CD14-positive monocyte (primary cell): ENCODE measurements around the gene HSF4. TPM values are rescaled to one million over a fixed set of nuclear protein-coding genes. Genes with fewer than 3 reads are reported as not detected.
A peak's percentile ranks its signal among the peaks of the same experiment; 100 is the strongest.

Experiments
- DNase-seq, 3 donors: peaks; one replicate each; pipeline ENCODE4 v3.0.0-alpha.2; 2011 to 2022
- H2AFZ ChIP-seq: 2 replicates; pipeline ENCODE4 v1.6.0; 2012; ENCODE audit warnings: mild to moderate bottlenecking, low read depth, low read length, inconsistent platforms; ENCODE audit not compliant: insufficient read depth, poor library complexity, severe bottlenecking
- H3K27ac ChIP-seq, 2 donors: 1 replicate in 1 of 2; 2 replicates in 1 of 2; pipeline ENCODE4 v1.5.1; 2012 to 2013; ENCODE audit warnings: low read length in 2 of 2, control low read depth in 1 of 2, inconsistent platforms in 1 of 2, low read depth in 1 of 2, mild to moderate bottlenecking in 1 of 2
- H3K27me3 ChIP-seq, 2 donors: one replicate each; pipeline versions ENCODE4 v1.6.0 to v1.6.1; 2011 to 2013; ENCODE audit warnings: low read length in 2 of 2; ENCODE audit not compliant: control insufficient read depth in 2 of 2, insufficient read depth in 2 of 2
- H3K36me3 ChIP-seq, 2 donors: replicated peaks in 1 of 2; 1 replicate in 1 of 2; 2 replicates in 1 of 2; pipeline versions ENCODE4 v1.5.1 to v1.6.1; 2012 to 2013; ENCODE audit warnings: low read length in 2 of 2, control low read depth in 1 of 2, inconsistent platforms in 1 of 2, mild to moderate bottlenecking in 1 of 2; ENCODE audit not compliant: insufficient read depth in 2 of 2, control insufficient read depth in 1 of 2
- H3K4me1 ChIP-seq, 2 donors: 1 replicate in 1 of 2; 2 replicates in 1 of 2; pipeline versions ENCODE4 v1.5.1 to v1.6.1; 2012 to 2013; ENCODE audit warnings: low read length in 2 of 2, control low read depth in 1 of 2, inconsistent platforms in 1 of 2, mild to moderate bottlenecking in 1 of 2, moderate library complexity in 1 of 2; ENCODE audit not compliant: insufficient read depth in 2 of 2, control insufficient read depth in 1 of 2
- H3K4me2 ChIP-seq: replicated peaks from 2 replicates; pipeline ENCODE3; 2012; ENCODE audit warnings: low read length, moderate library complexity, mild to moderate bottlenecking; ENCODE audit not compliant: poor library complexity, severe bottlenecking; ENCODE audit errors: extremely low read depth
- H3K4me3 ChIP-seq, 3 experiments: fragments of 200-600 bp in 1 of 3; sonication (generic) in 1 of 3; replicated peaks in 1 of 3; 1 replicate in 2 of 3; 2 replicates in 1 of 3; pipeline ENCODE4 v1.5.1; 2011 to 2013; ENCODE audit warnings: low read length in 3 of 3, mild to moderate bottlenecking in 3 of 3, control low read depth in 2 of 3, low read depth in 2 of 3, inconsistent platforms in 1 of 3, moderate library complexity in 1 of 3
- H3K79me2 ChIP-seq: 2 replicates; pipeline ENCODE4 v1.6.0; 2012; ENCODE audit warnings: mild to moderate bottlenecking, control low read depth, inconsistent platforms, low read length, moderate library complexity; ENCODE audit not compliant: insufficient read depth
- H3K9ac ChIP-seq: 2 replicates; pipeline ENCODE4 v1.6.0; 2017; ENCODE audit warnings: low read length, mild to moderate bottlenecking; ENCODE audit not compliant: insufficient read depth, poor library complexity, severe bottlenecking
- H3K9me3 ChIP-seq, 2 donors: replicated peaks in 1 of 2; 1 replicate in 1 of 2; 2 replicates in 1 of 2; pipeline versions ENCODE4 v1.5.1 to v1.6.1; 2012 to 2013; ENCODE audit warnings: low read length in 2 of 2, control low read depth in 1 of 2; ENCODE audit not compliant: control insufficient read depth in 1 of 2, insufficient read depth in 1 of 2
- H4K20me1 ChIP-seq: 2 replicates; pipeline ENCODE4 v1.6.0; 2012; ENCODE audit warnings: mild to moderate bottlenecking, low read length, control low read depth, moderate library complexity; ENCODE audit not compliant: insufficient read depth
- H3K27ac Mint-ChIP-seq, 7 donors: one replicate each; pipeline ENCODE4 v1.8.0; 2020; ENCODE audit warnings: mild to moderate bottlenecking in 7 of 7, mixed read lengths in 7 of 7, moderate library complexity in 6 of 7, inconsistent platforms in 2 of 7
- H3K27me3 Mint-ChIP-seq, 3 donors: one replicate each; pipeline ENCODE4 v1.8.0; 2021 to 2022; ENCODE audit warnings: low read depth in 3 of 3, mild to moderate bottlenecking in 3 of 3, mixed read lengths in 3 of 3, moderate library complexity in 3 of 3, inconsistent platforms in 1 of 3
- H3K36me3 Mint-ChIP-seq, 2 donors: one replicate each; pipeline ENCODE4 v1.8.0; 2020; ENCODE audit warnings: mixed read lengths in 2 of 2, inconsistent platforms in 1 of 2, mild to moderate bottlenecking in 1 of 2
- H3K4me1 Mint-ChIP-seq: one replicate; pipeline ENCODE4 v1.8.0; 2020; ENCODE audit warnings: mild to moderate bottlenecking, mixed read lengths
- H3K4me3 Mint-ChIP-seq, 2 donors: one replicate each; pipeline ENCODE4 v1.8.0; 2020; ENCODE audit warnings: mild to moderate bottlenecking in 2 of 2, mixed read lengths in 2 of 2, moderate library complexity in 1 of 2
- H3K9me3 Mint-ChIP-seq, 7 donors: one replicate each; pipeline ENCODE4 v1.8.0; 2020 to 2022; ENCODE audit warnings: mixed read lengths in 7 of 7, mild to moderate bottlenecking in 6 of 7, moderate library complexity in 6 of 7, inconsistent platforms in 2 of 7
- CTCF ChIP-seq: fragments of 200-600 bp; IDR thresholded peaks from one replicate; pipeline ENCODE4 v1.8.0; 2022; ENCODE audit warnings: antibody characterized with exemption, mild to moderate bottlenecking
- WGBS: methylation state at CpG from one replicate; pipeline ENCODE4 v1.1.5; 2013; ENCODE audit warnings: missing lambda C conversion rate; ENCODE audit not compliant: insufficient coverage; 5-methylcytosine and 5-hydroxymethylcytosine counted together
- intact Hi-C, 2 donors: fragments of 100-400 bp; cut with micrococcal nuclease; formaldehyde crosslinking; loops; one replicate each; pipeline versions ENCODE4 v1.15.0 to v1.15.1; 2023
- polyA plus RNA-seq, 3 donors: library from polyadenylated mRNA; depleted of rRNA in 1 of 3; unstranded in 2 of 3; stranded (reverse) in 1 of 3; fragments of 300-500 nt in 2 of 3; fragments of >200 nt in 1 of 3; fragmentation: Illumina TruSeq in 2 of 3; gene quantifications; 1 replicate in 2 of 3; 2 replicates in 1 of 3; pipeline ENCODE4 v1.2.3, GENCODE V29; 2012 to 2021

The HSF4 gene
- polyA plus RNA-seq, 3 donors, result 53.4 TPM; not detected in 2

DNA sequence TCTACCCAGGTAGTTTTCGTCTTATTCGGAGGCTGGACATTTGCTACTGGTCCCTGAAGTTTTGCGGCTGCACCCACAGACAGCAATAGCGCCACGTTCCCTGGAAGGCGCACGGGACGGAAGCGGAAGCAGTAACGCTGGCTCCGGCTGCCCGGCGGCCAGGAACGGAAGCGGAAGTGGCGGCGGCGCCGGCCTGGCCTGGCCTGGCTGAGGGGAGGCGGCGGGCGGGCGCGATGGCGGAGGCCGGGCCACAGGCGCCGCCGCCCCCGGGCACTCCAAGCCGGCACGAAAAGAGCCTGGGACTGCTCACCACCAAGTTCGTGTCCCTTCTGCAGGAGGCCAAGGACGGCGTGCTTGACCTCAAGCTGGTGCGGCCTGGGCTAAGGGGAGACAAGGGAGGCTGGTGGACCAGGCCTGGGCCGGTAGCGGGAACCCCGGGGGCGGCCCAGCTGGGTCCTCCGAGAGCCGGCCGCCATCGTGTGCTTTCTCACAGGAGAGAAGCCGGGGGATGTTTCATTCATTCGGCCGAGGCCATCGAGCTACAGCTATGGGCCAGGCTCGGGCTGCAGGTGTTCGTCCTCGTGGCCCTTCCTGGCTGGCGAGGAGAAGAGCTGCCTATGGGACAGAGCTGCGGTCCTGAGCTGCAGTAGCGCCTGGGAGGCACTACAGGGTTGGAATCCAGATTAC, 27.6 kb downstream of the HSF4 start, which contains the start of gene E2F4:
TSS of gene E2F4 (plus strand) at position 161 of the 687 bp plus-strand sequence. CDS start at position 234, 73 bp downstream.
- peaks cover 0 to 2% (median 0%) of the 10 kb centered on the region in 7 donors for H3K9me3 Mint-ChIP-seq
- Histone ChIP-seq H3K9me3 (no peaks in the 10 kb centered on the region), H3K27me3 (no peaks in the 10 kb centered on the region), H3K36me3 (peaks cover 30 to 33% of the 10 kb centered on the region in 2 donors), H3K4me2 (peak within 1 kb of the TSS; percentile 83), H3K4me1 (peaks cover 18 to 20% of the 10 kb centered on the region in 2 donors), H3K27ac (peak within 1 kb of the TSS; percentile 53 to 87), H4K20me1 (peaks cover 50% of the 10 kb centered on the region), H2AFZ (peak within 1 kb of the TSS; percentile 88), H3K9ac (peak within 1 kb of the TSS; percentile 95), H3K79me2 (peaks cover 30% of the 10 kb centered on the region), H3K4me3 (peak within 1 kb of the TSS; percentile 81 to 99 (median 95))
- peak within 1 kb of the TSS; percentile 83 to 88 for H3K4me3 Mint-ChIP-seq
- peaks cover 30% of the 10 kb centered on the region for H3K4me1 Mint-ChIP-seq
- H3K27ac Mint-ChIP-seq, result peak within 1 kb of the TSS; percentile 79 to 88 (median 83)
- no peak for TF ChIP-seq CTCF
- peaks cover 0 to under 1% (median 0%) of the 10 kb centered on the region in 3 donors for H3K27me3 Mint-ChIP-seq
- intact Hi-C loops, result loop anchor here (2.0 to 5.0 kb wide), 3 partner anchors 31 to 55 kb away; partner anchors contain the start of genes FHOD1 (in 2 of the 2) and TMEM208 (in 2 of the 2)
- 0% methylated on average over 54 of the region's 54 CpGs for WGBS
- peak; percentile 92 to 94 (median 93) for DNase-seq
- peaks cover 31 to 39% of the 10 kb centered on the region in 2 donors for H3K36me3 Mint-ChIP-seq

GRCh38 chr16:67192781-67193361, 28.3 kb downstream of the HSF4 start:
- TF ChIP-seq CTCF, result no peak
- no peak for DNase-seq
- peaks cover 34% of the 10 kb centered on the region for H3K4me1 Mint-ChIP-seq
- Histone ChIP-seq H3K79me2 (peaks cover 30% of the 10 kb centered on the region), H3K4me2 (peak overlapping the region; percentile 83), H3K9ac (peak overlapping the region; percentile 95), H3K9me3 (no peaks in the 10 kb centered on the region), H2AFZ (peak overlapping the region; percentile 88), H4K20me1 (peaks cover 58% of the 10 kb centered on the region), H3K27ac (peak overlapping the region; percentile 53 to 87), H3K4me1 (peaks cover 18 to 20% of the 10 kb centered on the region in 2 donors), H3K36me3 (peaks cover 37 to 41% of the 10 kb centered on the region in 2 donors), H3K4me3 (peak overlapping the region; percentile 81 to 99 (median 95)), H3K27me3 (no peaks in the 10 kb centered on the region)
- H3K4me3 Mint-ChIP-seq, result peak overlapping the region; percentile 83 to 88
- WGBS, result 65% methylated on average over 5 of the region's 17 CpGs
- no peaks in the 10 kb centered on the region for H3K27me3 Mint-ChIP-seq
- H3K9me3 Mint-ChIP-seq, result peaks cover 0 to 2% (median 0%) of the 10 kb centered on the region in 7 donors
- H3K36me3 Mint-ChIP-seq, result peaks cover 35 to 47% of the 10 kb centered on the region in 2 donors
- intact Hi-C loops, result loop anchor here (2.0 to 5.0 kb wide), 3 partner anchors 32 to 54 kb away; partner anchors contain the start of genes FHOD1 (in 2 of the 2) and TMEM208 (in 2 of the 2)
- peak overlapping the region; percentile 79 to 88 (median 83) for H3K27ac Mint-ChIP-seq
